GM18498 (cell line): ENCODE measurements around the gene ZBTB20.

ENCODE experiments used
- ATAC-seq: cut with Tn5 transposase; IDR thresholded peaks from one replicate; pipeline ENCODE4 v1.9.1; 2021; ENCODE audit warnings: mild to moderate bottlenecking, moderate library complexity; ENCODE audit not compliant: unreplicated experiment

Gene ZBTB20

GRCh38 chr3:114725966-114726365, 421.1 kb downstream of the ZBTB20 start:
- no peak for ATAC-seq

GRCh38 chr3:114722530-114722929, 424.6 kb downstream of the ZBTB20 start:
- no peak for ATAC-seq

GRCh38 chr3:114721864-114722263, 425.2 kb downstream of the ZBTB20 start:
- ATAC-seq: no peak

GRCh38 chr3:114721209-114721608, 425.9 kb downstream of the ZBTB20 start:
- ATAC-seq: no peak

- ATAC-seq: no peak
These were observed 428.2 kb downstream of the ZBTB20 start for GRCh38 chr3:114718898-114719210.

- no peak for ATAC-seq
These were observed 428.8 kb downstream of the ZBTB20 start for GRCh38 chr3:114718071-114718897.

- no peak for ATAC-seq
These were observed 430.2 kb downstream of the ZBTB20 start for GRCh38 chr3:114716916-114717315.

GRCh38 chr3:114716126-114716525, 431.0 kb downstream of the ZBTB20 start:
- ATAC-seq: no peak

GRCh38 chr3:114714957-114715460, 432.1 kb downstream of the ZBTB20 start:
- no peak for ATAC-seq

- no peak for ATAC-seq
These were observed 432.9 kb downstream of the ZBTB20 start for GRCh38 chr3:114714237-114714636.

GRCh38 chr3:114712728-114713492, 434.2 kb downstream of the ZBTB20 start:
- ATAC-seq: no peak

- ATAC-seq: no peak
These were observed 435.7 kb downstream of the ZBTB20 start for GRCh38 chr3:114711321-114711886.

GRCh38 chr3:114709102-114709501, 438.0 kb downstream of the ZBTB20 start:
- ATAC-seq: no peak

- ATAC-seq: no peak
These were observed 439.7 kb downstream of the ZBTB20 start for GRCh38 chr3:114707252-114707860.

GRCh38 chr3:114706591-114707232, 440.4 kb downstream of the ZBTB20 start:
- peak; percentile 76 for ATAC-seq

GRCh38 chr3:114700637-114701234, 446.4 kb downstream of the ZBTB20 start:
- ATAC-seq: no peak

GRCh38 chr3:114698146-114699105, 448.7 kb downstream of the ZBTB20 start:
- ATAC-seq: no peak

- ATAC-seq: no peak
These were observed 449.7 kb downstream of the ZBTB20 start for GRCh38 chr3:114697401-114697800.

- ATAC-seq: no peak
These were observed 452.8 kb downstream of the ZBTB20 start for GRCh38 chr3:114694251-114694650.
